COLO668 (cell line): Measurements from ENCODE around the gene TUFT1.
"Not testable (repeated sequence)": the region's sequence is repeated elsewhere in the genome, so short reads cannot be mapped to it uniquely, and the experiment has no call there.

Experiments
- DNase-seq: peaks from one replicate; lab custom pipeline; 2025; ENCODE audit not compliant: unreplicated experiment; lab: John Stamatoyannopoulos, UW

The TUFT1 gene

GRCh38 chr1:151615711-151616504 lies 75.8 kb downstream of the TUFT1 start:
- DNase-seq: no peak

- DNase-seq: no peak
Measured at GRCh38 chr1:151616505-151616849, 76.4 kb downstream of the TUFT1 start.

GRCh38 chr1:151618003-151618402 lies 77.9 kb downstream of the TUFT1 start:
- DNase-seq: no peak

GRCh38 chr1:151618470-151618869 lies 78.4 kb downstream of the TUFT1 start:
- DNase-seq: no peak

GRCh38 chr1:151618996-151619395 lies 78.9 kb downstream of the TUFT1 start:
- not testable (repeated sequence) for DNase-seq

GRCh38 chr1:151619489-151620093 lies 79.5 kb downstream of the TUFT1 start:
- no peak for DNase-seq

- no peak for DNase-seq
Measured at GRCh38 chr1:151620286-151620685, 80.2 kb downstream of the TUFT1 start.

- DNase-seq: no peak
Measured at GRCh38 chr1:151621351-151621750, 81.2 kb downstream of the TUFT1 start.

- no peak for DNase-seq
Measured at GRCh38 chr1:151624783-151625182, 84.7 kb downstream of the TUFT1 start.

- no peak for DNase-seq
Measured at GRCh38 chr1:151626740-151627334, 86.7 kb downstream of the TUFT1 start.

- no peak for DNase-seq
Measured at GRCh38 chr1:151629278-151629677, 89.2 kb downstream of the TUFT1 start.
